Right cardiac atrium (tissue), 5 donors: ENCODE data around the gene CCDC91. TPM values are rescaled to one million over a fixed set of nuclear protein-coding genes. Genes with fewer than 3 reads are reported as not detected.

ENCODE experiments used
- ATAC-seq, 2 donors: fragments of 200-7000 bp; cut with Tn5 transposase; one replicate each; pipeline versions ENCODE4 v1.8.0 to v1.9.1; 2020; ENCODE audit warnings: moderate library complexity in 2 of 2, mild to moderate bottlenecking in 1 of 2
- DNase-seq, 3 donors: peaks; one replicate each; pipeline ENCODE4 v3.0.0-alpha.2; 2020
- H3K27ac ChIP-seq: one replicate; pipeline ENCODE4 v1.5.1; 2013; ENCODE audit warnings: mild to moderate bottlenecking, low read length, control low read depth, moderate library complexity
- H3K27me3 ChIP-seq: one replicate; pipeline ENCODE4 v1.6.1; 2013; ENCODE audit not compliant: control insufficient read depth, insufficient read depth
- H3K4me1 ChIP-seq: one replicate; pipeline ENCODE4 v1.6.1; 2013; ENCODE audit warnings: low read length; ENCODE audit not compliant: control insufficient read depth, insufficient read depth
- H3K4me3 ChIP-seq: one replicate; pipeline ENCODE4 v1.5.1; 2013; ENCODE audit warnings: low read length, control low read depth
- H3K9me3 ChIP-seq: one replicate; pipeline ENCODE4 v1.6.1; 2013; ENCODE audit warnings: low read length; ENCODE audit not compliant: control insufficient read depth
- WGBS: extraction: QIAGEN DNeasy Blood & Tissue Kit; methylation state at CpG from one replicate; pipeline ENCODE4 v1.1.7; 2013; 5-methylcytosine and 5-hydroxymethylcytosine counted together
- intact Hi-C, 4 donors: fragments of 100-400 bp; cut with DNase I; formaldehyde crosslinking; loops; one replicate each; pipeline versions ENCODE4 v1.11.0 to v1.14.0; 2022 to 2023
- polyA plus RNA-seq: library from polyadenylated mRNA; stranded (reverse); fragments of 200-250 nt; gene quantifications from one replicate; pipeline ENCODE4 v1.2.3, GENCODE V29; 2013
- total RNA-seq, 4 donors: library from RNA; stranded (reverse); fragmentation: NEBNext Ultra II Directional; extraction: Animal tissue kit (Norgen Biotek cat#: 25700); gene quantifications; one replicate each; pipeline ENCODE4 v1.2.1, GENCODE V29; 2021
- donor health status: healthy with polysubstance abuse.
- donor health status: DM: no; HTN: yes; CAD: no.
- donor health status: DM: no; HTN: no; CAD: no.
- donor health status: DM: no; HTN: yes; CAD: no; lungs with severe emphysema.
- donor health status: DM: yes; HTN: yes; CAD: no.

Gene CCDC91
- total and polyA plus RNA-seq, 5 donors: 26.8 to 50.3 (median 45.4) TPM

DNA sequence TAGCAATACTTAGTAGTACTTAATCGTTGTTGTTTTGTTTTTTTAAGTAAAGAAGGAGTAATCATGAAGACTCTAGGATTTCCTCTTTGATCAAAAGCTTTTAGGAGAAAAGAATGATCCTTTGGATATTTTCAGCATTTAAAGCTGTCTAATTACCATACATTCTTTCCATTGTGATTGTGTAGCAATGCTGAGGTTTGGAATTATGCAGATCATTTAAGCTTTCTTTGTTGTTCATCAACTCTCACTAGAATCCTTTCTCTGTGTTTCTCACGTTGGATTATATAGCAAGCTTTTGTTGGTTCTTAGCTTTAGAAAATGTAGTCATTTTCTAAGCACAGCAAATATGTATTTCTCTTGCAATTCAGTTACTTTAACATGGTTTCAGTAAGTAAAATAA is 25.8 kb downstream of the CCDC91 start:
- no peak for DNase-seq
- Histone ChIP-seq H3K4me3 (no peak overlapping the region), H3K9me3 (no peaks in the 10 kb centered on the region), H3K4me1 (no peaks in the 10 kb centered on the region), H3K27ac (no peak overlapping the region), H3K27me3 (no peaks in the 10 kb centered on the region)
- WGBS: 81% methylated on average over 2 of the region's 2 CpGs
- intact Hi-C loops: no loop called here
- ATAC-seq: no peak

DNA sequence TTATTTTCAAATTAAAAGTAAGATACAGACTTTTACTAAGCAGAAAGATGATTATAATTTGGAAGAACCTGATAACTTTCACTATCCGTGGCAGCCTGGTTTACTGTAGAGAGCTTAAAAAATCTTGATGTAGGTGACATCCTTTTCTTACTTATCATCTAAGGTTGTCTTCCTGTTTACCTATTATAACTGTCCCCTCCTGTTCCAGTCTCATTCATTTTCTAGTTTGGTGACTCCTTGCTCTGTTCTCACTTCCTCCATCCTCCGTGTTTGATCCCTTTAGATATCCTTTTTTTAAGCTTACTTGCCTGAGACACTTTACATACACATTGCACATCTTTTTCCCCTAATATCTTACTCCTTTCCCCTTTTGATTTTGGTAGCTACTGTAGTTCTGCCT is 27.5 kb downstream of the CCDC91 start:
- Histone ChIP-seq H3K4me3 (no peak overlapping the region), H3K9me3 (no peaks in the 10 kb centered on the region), H3K27me3 (no peaks in the 10 kb centered on the region), H3K4me1 (no peaks in the 10 kb centered on the region), H3K27ac (no peak overlapping the region)
- WGBS: 76% methylated on average over 2 of the region's 2 CpGs
- intact Hi-C loops: no loop called here
- ATAC-seq (no peak), DNase-seq (no peak)

DNA sequence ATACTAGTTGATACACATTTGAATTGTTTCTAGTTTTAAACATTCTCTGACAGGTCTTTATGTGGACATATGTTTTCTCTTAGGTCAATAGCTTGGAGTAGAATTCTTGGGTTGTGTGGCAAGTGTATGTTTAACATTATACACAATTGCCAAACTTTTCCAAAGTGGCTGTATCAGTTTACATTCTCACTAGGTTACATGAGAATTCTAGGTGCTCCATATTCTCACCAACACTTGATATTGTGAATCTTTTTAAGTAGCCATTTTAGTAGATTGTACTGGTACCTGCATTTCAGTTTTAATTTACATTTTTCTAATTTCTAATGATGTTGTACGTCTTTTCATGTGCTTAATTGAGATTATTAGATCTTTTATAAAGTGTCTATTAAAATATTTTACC is 28.6 kb downstream of the CCDC91 start:
- H3K27ac ChIP-seq: no peak overlapping the region
- no peaks in the 10 kb centered on the region for H3K4me1 ChIP-seq
- intact Hi-C loops: no loop called here
- H3K27me3 ChIP-seq: no peaks in the 10 kb centered on the region
- 44% methylated on average over 1 of the region's 1 CpG for WGBS
- DNase-seq (no peak), ATAC-seq (no peak)
- no peak overlapping the region for H3K4me3 ChIP-seq
- H3K9me3 ChIP-seq: no peaks in the 10 kb centered on the region

DNA sequence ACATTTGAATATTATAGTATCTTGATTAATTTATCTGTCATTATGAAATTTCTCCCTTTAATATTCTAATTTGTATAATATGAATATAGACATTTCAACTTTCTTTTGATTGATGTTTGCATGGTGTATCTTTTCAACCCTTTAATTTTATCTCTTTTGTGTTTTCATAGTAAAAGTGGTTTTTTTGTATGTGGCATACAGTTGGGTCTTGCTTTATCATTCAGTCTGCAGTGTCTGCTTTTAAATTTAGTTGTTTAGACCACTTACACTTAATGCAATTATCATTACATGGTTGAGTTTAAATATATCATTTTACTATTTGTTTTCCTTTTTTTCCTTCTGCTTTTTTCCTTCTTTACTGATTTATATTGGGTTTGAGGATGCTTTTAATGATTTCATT is 29.6 kb downstream of the CCDC91 start:
- Histone ChIP-seq H3K27me3 (no peaks in the 10 kb centered on the region), H3K4me1 (no peaks in the 10 kb centered on the region), H3K9me3 (no peaks in the 10 kb centered on the region), H3K4me3 (no peak overlapping the region), H3K27ac (no peak overlapping the region)
- DNase-seq (no peak), ATAC-seq (no peak)
- intact Hi-C loops: no loop called here

DNA sequence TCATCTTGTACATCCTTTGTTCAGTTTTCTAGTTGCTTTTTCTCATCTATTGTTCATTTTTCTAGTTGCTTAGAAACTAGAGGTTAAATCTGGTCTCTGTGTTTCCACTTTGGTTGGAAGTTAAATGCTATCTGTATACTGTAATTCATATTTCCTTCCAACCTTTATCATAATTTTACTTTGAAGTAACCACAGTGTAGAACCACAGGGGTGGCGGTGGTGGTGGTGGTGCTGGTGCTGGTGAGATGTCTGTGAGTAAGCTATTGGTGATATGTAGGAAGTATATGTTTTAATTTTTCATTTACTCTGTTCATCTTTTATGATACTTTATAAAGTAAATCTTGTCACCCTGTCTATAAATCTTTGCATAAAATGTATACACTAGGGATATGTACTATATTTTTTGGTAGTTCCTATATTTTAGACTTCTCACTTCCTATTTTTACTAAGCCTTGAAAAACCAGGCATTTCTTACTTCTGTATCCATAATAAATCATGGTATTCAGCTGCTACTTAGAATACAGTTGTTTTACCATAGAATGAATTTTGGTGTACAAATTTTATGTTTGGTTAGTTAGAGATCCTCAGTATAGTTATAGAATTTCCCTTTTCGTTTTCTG is 31.9 kb downstream of the CCDC91 start:
- Histone ChIP-seq H3K9me3 (no peaks in the 10 kb centered on the region), H3K4me3 (no peak overlapping the region), H3K4me1 (no peaks in the 10 kb centered on the region), H3K27ac (no peak overlapping the region), H3K27me3 (no peaks in the 10 kb centered on the region)
- ATAC-seq (no peak), DNase-seq (peak in 1 of 3 donors; percentile 43)
- intact Hi-C loops: no loop called here
- WGBS: 93% methylated on average over 2 of the region's 2 CpGs

DNA sequence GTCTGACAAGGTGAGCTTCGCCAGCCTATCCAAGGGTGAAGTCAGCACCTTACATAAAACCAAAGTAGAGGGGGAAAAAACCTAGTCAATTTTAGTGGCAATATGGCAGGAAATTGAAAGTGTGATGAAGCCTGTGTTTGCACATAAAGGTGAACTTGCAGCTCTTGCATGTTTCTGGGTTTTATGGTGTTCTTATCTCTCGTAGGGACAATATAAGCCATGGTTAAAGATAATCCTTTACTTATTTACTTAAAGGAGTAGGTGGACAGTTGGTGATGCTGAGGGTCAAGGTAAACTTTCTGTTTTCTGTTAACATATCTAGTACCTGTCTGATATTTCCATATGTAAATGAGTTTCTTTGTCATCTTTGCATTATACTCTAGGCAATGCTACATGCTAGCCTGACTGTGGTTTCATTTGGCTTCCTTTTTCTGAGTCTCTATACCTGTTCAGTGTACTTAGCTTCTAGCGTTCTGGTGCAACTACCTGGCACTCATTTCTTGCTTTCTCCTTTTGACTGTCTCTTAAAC is 32.8 kb downstream of the CCDC91 start:
- no peak for DNase-seq
- no peak for ATAC-seq
- WGBS: 91% methylated on average over 3 of the region's 3 CpGs
- H3K27me3 ChIP-seq: no peaks in the 10 kb centered on the region
- no peak overlapping the region for H3K27ac ChIP-seq
- no peaks in the 10 kb centered on the region for H3K9me3 ChIP-seq
- intact Hi-C loops: no loop called here
- H3K4me1 ChIP-seq: no peaks in the 10 kb centered on the region
- H3K4me3 ChIP-seq: no peak overlapping the region

DNA sequence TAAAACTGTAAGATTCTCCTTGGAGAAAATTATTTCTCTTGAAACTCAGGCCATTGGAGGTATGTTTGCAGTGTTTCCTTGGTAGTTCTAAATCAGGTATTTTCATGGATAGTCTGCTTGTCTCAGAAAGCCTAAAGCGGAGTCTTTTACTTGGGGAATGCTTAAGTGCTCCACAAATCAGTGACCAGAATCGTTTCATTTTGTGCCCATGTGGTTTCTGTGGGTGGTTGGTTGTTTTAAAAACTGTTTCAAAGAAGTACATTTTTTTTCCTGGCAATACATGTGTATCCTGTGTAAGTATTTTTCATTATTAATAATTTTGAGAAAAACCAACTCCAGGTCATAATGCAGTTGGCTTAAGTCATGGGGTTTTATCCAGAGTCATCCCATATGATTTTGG is 33.6 kb downstream of the CCDC91 start:
- H3K9me3 ChIP-seq: no peaks in the 10 kb centered on the region
- no peak overlapping the region for H3K4me3 ChIP-seq
- WGBS: 84% methylated on average over 2 of the region's 2 CpGs
- H3K27ac ChIP-seq: no peak overlapping the region
- H3K27me3 ChIP-seq: no peaks in the 10 kb centered on the region
- intact Hi-C loops: no loop called here
- DNase-seq (no peak), ATAC-seq (no peak)
- H3K4me1 ChIP-seq: no peaks in the 10 kb centered on the region

DNA sequence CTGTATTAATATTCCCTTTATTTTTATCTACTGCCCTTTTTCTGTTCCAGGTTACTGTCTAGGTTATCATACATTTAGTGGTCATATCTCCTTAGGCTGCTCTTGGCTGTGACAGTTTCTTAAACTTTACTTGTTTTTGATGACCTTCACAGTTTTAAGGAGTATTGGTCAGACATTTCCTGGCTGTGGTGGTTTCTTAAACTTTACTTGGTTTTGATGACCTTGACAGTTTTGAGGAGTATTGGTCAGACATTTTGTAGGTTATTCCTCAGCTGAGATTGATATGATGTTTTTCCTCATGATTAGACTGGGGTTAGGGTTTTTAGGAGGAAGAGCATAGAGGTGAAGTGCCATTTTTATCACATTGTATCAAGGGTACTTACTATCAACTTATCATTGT is 36.4 kb downstream of the CCDC91 start:
- H3K4me3 ChIP-seq: no peak overlapping the region
- ATAC-seq (no peak), DNase-seq (no peak)
- H3K27ac ChIP-seq: no peak overlapping the region
- H3K4me1 ChIP-seq: no peaks in the 10 kb centered on the region
- intact Hi-C loops: no loop called here
- H3K27me3 ChIP-seq: no peaks in the 10 kb centered on the region
- no peaks in the 10 kb centered on the region for H3K9me3 ChIP-seq

DNA sequence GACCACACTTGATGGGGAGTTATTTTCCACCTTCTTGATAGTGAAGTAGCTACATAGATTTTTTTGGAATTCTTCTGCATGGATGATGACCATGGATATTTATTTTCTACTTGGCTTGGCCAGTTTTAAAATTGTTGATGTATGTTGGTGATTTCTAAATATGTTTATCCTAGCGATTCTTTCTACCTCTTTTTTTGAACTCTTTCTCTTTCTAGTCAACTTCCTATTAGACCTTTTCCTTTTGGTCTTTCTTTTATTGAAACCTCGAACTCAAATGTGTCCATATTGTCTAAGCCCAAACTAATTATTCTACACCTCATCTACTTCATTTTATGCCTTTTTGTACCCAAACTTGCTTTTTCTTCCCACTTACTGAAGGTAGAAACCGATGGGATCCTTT is 37.0 kb downstream of the CCDC91 start:
- ATAC-seq (no peak), DNase-seq (no peak)
- no peaks in the 10 kb centered on the region for H3K9me3 ChIP-seq
- no peak overlapping the region for H3K4me3 ChIP-seq
- 92% methylated on average over 3 of the region's 3 CpGs for WGBS
- intact Hi-C loops: no loop called here
- no peaks in the 10 kb centered on the region for H3K4me1 ChIP-seq
- H3K27me3 ChIP-seq: no peaks in the 10 kb centered on the region
- H3K27ac ChIP-seq: no peak overlapping the region

DNA sequence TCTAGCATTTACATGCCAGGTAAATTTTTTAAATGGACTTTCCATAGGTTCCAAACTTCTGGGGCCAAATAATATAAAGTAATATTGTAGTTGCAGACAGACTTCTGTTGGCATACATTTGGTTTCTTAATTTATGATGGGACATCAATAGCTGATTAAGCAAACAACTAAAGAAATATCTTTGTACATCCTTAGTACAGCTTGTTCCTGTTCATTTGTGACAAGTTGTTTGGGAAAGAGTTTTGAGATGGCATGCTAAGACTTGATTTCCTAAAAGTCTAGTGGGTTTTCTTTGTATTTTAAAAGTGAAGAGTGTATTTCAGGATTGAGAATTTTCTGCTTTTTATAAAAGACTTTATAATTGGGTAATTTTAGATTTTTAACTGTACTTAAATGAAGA is 41.0 kb downstream of the CCDC91 start:
- intact Hi-C loops: no loop called here
- Histone ChIP-seq H3K4me1 (no peaks in the 10 kb centered on the region), H3K27ac (no peak overlapping the region), H3K27me3 (no peaks in the 10 kb centered on the region), H3K4me3 (no peak overlapping the region), H3K9me3 (no peaks in the 10 kb centered on the region)
- DNase-seq: no peak
- no peak for ATAC-seq

DNA sequence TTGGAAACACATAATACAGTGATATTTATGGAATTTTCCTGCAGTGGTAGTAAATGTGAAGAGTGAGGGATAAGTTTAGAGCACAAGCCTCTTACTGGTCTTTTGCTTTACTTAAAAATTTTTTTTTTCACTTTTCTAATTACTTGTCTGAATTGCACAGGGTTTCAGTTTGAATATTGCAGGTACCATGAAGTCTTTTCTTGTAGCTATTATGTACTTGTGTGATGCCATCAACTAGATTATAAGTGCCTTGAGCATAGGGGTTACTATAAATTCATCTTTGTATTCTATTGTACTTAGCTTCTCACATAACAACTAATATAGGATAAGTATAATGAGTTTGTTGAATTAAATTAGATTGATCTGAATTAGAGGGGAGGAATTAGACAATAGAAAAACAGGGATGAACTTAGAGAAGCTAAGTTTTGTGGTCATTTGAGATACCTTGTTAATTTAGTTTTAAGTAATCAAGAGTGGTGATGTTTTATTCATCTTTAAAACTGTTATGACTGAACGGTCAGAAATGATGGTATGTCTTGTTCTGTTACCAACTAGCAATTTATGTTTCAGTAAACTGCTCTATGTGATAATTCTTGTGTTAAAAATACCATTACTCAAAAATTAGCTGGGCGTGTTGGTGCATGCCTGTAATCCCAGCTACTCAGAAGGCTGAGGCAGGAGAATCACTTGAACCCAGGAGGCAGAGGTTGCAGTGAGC is 42.1 kb downstream of the CCDC91 start:
- ATAC-seq (no peak), DNase-seq (no peak)
- Histone ChIP-seq H3K4me3 (no peak overlapping the region), H3K27ac (no peak overlapping the region), H3K4me1 (no peaks in the 10 kb centered on the region), H3K9me3 (no peaks in the 10 kb centered on the region), H3K27me3 (no peaks in the 10 kb centered on the region)
- WGBS: 93% methylated on average over 2 of the region's 2 CpGs
- intact Hi-C loops: no loop called here

DNA sequence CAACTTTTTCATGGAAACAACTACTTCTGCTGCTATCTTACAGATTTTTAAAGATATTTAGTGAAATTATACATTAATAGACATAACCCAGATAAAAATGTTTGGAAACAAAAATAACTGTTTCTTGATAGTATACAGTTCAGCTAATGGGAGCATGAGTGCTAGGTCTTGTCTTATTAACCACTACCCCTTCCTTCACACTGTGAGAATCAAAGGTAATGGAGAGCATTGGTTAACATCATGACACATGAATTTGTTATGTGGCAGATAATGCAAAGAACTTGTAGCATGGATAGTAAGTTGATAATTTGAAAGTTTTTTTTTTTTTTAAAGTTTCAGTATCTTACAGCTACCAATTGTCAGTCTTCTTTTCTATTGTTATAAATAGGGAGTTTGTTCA is 44.2 kb downstream of the CCDC91 start:
- no peaks in the 10 kb centered on the region for H3K27me3 ChIP-seq
- H3K9me3 ChIP-seq: no peaks in the 10 kb centered on the region
- H3K27ac ChIP-seq: no peak overlapping the region
- H3K4me3 ChIP-seq: no peak overlapping the region
- ATAC-seq (no peak), DNase-seq (no peak)
- intact Hi-C loops: no loop called here
- no peaks in the 10 kb centered on the region for H3K4me1 ChIP-seq
